Colonic mucosa (tissue), 4 donors: ENCODE data around the gene PPP1R1B. TPM values are rescaled to one million over a fixed set of nuclear protein-coding genes. Genes with fewer than 3 reads are reported as not detected.
A peak's percentile ranks its signal among the peaks of the same experiment; 100 is the strongest.

Experiments
- DNase-seq: peaks from one replicate; pipeline ENCODE4 v3.0.0-alpha.2; 2020
- H3K27ac ChIP-seq: fragments of 200-600 bp; one replicate; pipeline ENCODE4 v1.8.0; 2021
- H3K27me3 ChIP-seq: fragments of 200-600 bp; one replicate; pipeline ENCODE4 v1.8.0; 2021
- H3K36me3 ChIP-seq: fragments of 200-600 bp; one replicate; pipeline ENCODE4 v1.8.0; 2021
- H3K4me1 ChIP-seq: fragments of 200-600 bp; one replicate; pipeline ENCODE4 v1.8.0; 2021; ENCODE audit warnings: mild to moderate bottlenecking
- H3K4me3 ChIP-seq: fragments of 200-600 bp; one replicate; pipeline ENCODE4 v1.8.0; 2021
- H3K9ac ChIP-seq, 2 donors: one replicate each; pipeline ENCODE4 v1.7.0; 2013; ENCODE audit warnings: control low read depth in 2 of 2, low read depth in 2 of 2, low read length in 2 of 2
- H3K9me3 ChIP-seq: fragments of 200-600 bp; one replicate; pipeline ENCODE4 v1.8.0; 2021
- CTCF ChIP-seq: fragments of 200-600 bp; IDR thresholded peaks from one replicate; pipeline ENCODE4 v1.8.0; 2022; ENCODE audit warnings: antibody characterized with exemption, mild to moderate bottlenecking
- intact Hi-C: fragments of 100-400 bp; cut with DNase I; formaldehyde crosslinking; loops from one replicate; pipeline ENCODE4 v1.14.1; 2022
- total RNA-seq, 2 donors: library from RNA; stranded (reverse); fragmentation: NEBNext Ultra II Directional in 1 of 2; extraction: Animal tissue kit (Norgen Biotek cat#: 25700) in 1 of 2; gene quantifications; one replicate each; pipeline ENCODE4 v1.2.1, GENCODE V29; 2021
- donor health status: healthy.
- donor health status: DM: no; HTN: no; CAD: no.
- donor health status: DM: no; HTN: no; CAD: no.

Gene PPP1R1B
- total RNA-seq, 2 donors from 2014 or later = 331 to 350 TPM

- H3K36me3 ChIP-seq = no peaks in the 10 kb centered on the region
- peak; percentile 8 for TF ChIP-seq CTCF
- intact Hi-C loops = no loop called here
- peak overlapping the region in 1 of 2 donors; percentile 64 for H3K9ac ChIP-seq
- no peak for DNase-seq
- H3K9me3 ChIP-seq = no peaks in the 10 kb centered on the region
- no peak overlapping the region for H3K4me3 ChIP-seq
- no peak overlapping the region for H3K27ac ChIP-seq
- H3K4me1 ChIP-seq = peaks cover 10% of the 10 kb centered on the region
- peaks cover 8% of the 10 kb centered on the region for H3K27me3 ChIP-seq
Observed at GRCh38 chr17:39672522-39673334, 46.0 kb downstream of the PPP1R1B start.

DNA sequence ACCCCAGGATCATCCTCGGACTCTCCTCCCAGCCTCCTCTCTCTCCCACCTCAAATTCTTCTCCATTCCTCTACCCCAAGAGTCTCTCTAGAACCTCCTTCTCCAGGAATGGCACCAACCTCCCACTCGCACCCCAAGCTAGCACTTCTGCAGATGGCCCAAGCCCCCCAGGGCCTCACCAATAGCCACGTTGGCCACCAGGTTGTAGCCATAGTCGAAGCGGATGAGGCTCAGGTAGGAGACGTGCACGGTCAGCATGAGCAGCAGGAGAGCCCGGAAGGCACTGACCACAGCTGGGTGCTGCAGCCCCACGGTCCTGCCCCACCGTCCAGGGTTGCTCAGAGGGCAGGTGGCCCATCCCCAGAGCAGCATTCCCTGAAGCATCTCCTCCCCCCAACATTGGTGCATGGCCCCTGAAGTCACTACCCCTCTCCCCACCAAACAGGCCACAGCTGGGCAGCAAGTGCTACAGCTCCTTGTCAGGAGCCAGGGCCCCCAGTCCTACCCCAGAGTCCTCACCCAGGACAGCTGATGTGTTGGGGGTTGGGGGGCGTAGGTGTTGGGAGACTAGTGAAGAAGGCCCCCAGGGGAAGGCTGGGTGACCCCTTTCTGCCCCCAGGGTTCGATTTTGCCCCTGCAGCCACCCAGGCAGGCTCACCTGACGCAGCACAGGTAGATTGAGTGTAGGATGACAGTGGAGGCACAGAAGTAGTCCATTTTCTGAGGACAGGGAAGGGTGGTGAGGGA is 46.8 kb downstream of the PPP1R1B start:
- Histone ChIP-seq H3K36me3 (no peaks in the 10 kb centered on the region), H3K27ac (no peak overlapping the region), H3K9ac (peak overlapping the region in 1 of 2 donors; percentile 88), H3K9me3 (no peaks in the 10 kb centered on the region), H3K4me1 (peaks cover 10% of the 10 kb centered on the region), H3K4me3 (no peak overlapping the region), H3K27me3 (no peaks in the 10 kb centered on the region)
- no peak for DNase-seq
- intact Hi-C loops = no loop called here
- TF ChIP-seq CTCF = no peak

DNA sequence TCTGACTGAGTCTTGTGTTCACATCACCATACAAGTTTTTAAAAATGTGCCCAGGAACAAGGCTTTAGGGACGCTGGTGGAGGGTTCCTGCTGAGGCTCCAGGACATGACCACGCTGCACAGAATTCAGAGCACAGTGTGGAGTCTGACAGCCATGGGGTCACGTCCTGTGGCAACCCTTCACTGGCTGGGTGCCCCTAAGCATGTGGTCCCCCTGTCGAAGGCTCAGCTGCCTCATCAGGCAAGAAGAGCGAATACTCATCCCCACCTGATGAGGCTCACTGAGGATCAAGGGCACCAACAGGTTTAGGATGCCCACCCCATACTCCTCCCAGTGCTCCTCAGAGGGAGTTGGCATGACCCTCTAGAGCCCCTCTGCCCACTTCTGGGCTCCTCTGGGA is 47.4 kb downstream of the PPP1R1B start:
- TF ChIP-seq CTCF = no peak
- Histone ChIP-seq H3K27me3 (no peaks in the 10 kb centered on the region), H3K36me3 (no peaks in the 10 kb centered on the region), H3K9me3 (no peaks in the 10 kb centered on the region), H3K9ac (peak overlapping the region; percentile 5 to 88), H3K4me3 (no peak overlapping the region), H3K4me1 (peaks cover 11% of the 10 kb centered on the region), H3K27ac (no peak overlapping the region)
- intact Hi-C loops = no loop called here
- DNase-seq = no peak

- Histone ChIP-seq H3K9me3 (no peaks in the 10 kb centered on the region), H3K9ac (peak overlapping the region; percentile 26 to 88), H3K27me3 (no peaks in the 10 kb centered on the region), H3K4me3 (no peak overlapping the region), H3K4me1 (peaks cover 17% of the 10 kb centered on the region), H3K27ac (peak overlapping the region; percentile 42), H3K36me3 (no peaks in the 10 kb centered on the region)
- no peak for TF ChIP-seq CTCF
- DNase-seq = peak; percentile 82
- intact Hi-C loops = no loop called here
Observed at GRCh38 chr17:39674702-39675389, 48.1 kb downstream of the PPP1R1B start.

DNA sequence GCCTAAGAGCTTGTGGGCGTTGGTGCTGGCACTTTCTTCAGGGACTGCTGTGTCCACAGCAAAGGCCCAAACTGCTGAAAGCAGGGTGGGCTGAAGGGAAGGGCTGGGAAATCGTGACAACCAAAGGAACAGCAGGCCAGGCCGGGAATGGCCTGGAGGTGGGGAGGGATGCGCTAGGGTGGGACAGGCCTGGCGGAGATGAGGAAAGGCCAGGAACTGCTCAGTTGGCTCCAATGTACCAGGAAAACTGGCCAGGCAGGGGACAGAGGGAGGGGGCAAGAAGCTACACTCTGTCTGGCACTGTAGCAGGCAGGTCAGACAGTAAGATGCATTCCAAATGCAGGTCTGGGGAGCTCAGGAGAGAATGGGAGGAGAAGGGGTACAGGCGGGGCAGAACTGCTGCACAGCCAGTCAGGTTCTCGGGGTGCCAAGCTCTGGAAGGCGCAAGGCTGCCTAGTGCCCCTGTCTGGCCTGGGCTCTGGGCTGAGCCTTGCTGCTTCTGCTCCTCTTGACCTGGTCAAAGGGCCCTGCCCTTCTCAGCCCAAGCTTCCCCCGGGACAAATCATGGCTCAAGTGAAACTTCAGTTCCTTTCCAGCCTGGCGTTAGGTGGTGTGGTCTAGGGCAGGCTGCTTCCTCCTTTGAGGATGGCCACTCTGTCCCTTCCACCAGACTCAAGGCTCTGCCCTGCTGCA is 48.8 kb downstream of the PPP1R1B start:
- Histone ChIP-seq H3K4me1 (peaks cover 20% of the 10 kb centered on the region), H3K36me3 (no peaks in the 10 kb centered on the region), H3K27me3 (no peaks in the 10 kb centered on the region), H3K9ac (peak overlapping the region; percentile 39 to 88), H3K27ac (peak overlapping the region; percentile 42), H3K9me3 (no peaks in the 10 kb centered on the region), H3K4me3 (no peak overlapping the region)
- TF ChIP-seq CTCF = no peak
- intact Hi-C loops = no loop called here
- no peak for DNase-seq
